ENCODE measurements around the gene OASL. TPM values are rescaled to one million over a fixed set of nuclear protein-coding genes. Genes with fewer than 3 reads are reported as not detected.

The OASL gene
- polyA plus RNA-seq, 3 donors from 2014 or later: 7.7 to 21.7 (median 13.2) TPM

GRCh38 chr12:120988234-120988633 is 50.8 kb downstream of the OASL start:
- H3K36me3 Mint-ChIP-seq: no peaks in the 10 kb centered on the region
- no peaks in the 10 kb centered on the region for H3K9me3 Mint-ChIP-seq
- H3K4me3 Mint-ChIP-seq: no peak overlapping the region
- H3K4me1 Mint-ChIP-seq: no peaks in the 10 kb centered on the region
- no peak for DNase-seq
- no peak overlapping the region for H3K27ac Mint-ChIP-seq
- H3K27me3 Mint-ChIP-seq (ENCODE audit: low read depth in 3 of 3): peaks cover 0 to 7% (median 2%) of the 10 kb centered on the region in 3 donors

- Mint-ChIP-seq H3K4me3 (no peak overlapping the region), H3K4me1 (no peaks in the 10 kb centered on the region), H3K36me3 (no peaks in the 10 kb centered on the region), H3K9me3 (no peaks in the 10 kb centered on the region), H3K27me3 (ENCODE audit: low read depth in 3 of 3) (peaks cover 0 to 7% (median 3%) of the 10 kb centered on the region in 3 donors), H3K27ac (no peak overlapping the region)
- no peak for DNase-seq
Observed at GRCh38 chr12:120984351-120984898, 54.6 kb downstream of the OASL start.

- no peaks in the 10 kb centered on the region for H3K36me3 Mint-ChIP-seq
- peaks cover 0 to 7% (median 3%) of the 10 kb centered on the region in 3 donors for H3K27me3 Mint-ChIP-seq (ENCODE audit: low read depth in 3 of 3)
- no peaks in the 10 kb centered on the region for H3K9me3 Mint-ChIP-seq
- DNase-seq: no peak
- no peaks in the 10 kb centered on the region for H3K4me1 Mint-ChIP-seq
- H3K27ac Mint-ChIP-seq: no peak overlapping the region
- H3K4me3 Mint-ChIP-seq: no peak overlapping the region
Observed at GRCh38 chr12:120983759-120984158, 55.3 kb downstream of the OASL start.

- DNase-seq: no peak
- no peaks in the 10 kb centered on the region for H3K36me3 Mint-ChIP-seq
- H3K27me3 Mint-ChIP-seq (ENCODE audit: low read depth in 3 of 3): peaks cover 0 to 7% (median under 1%) of the 10 kb centered on the region in 3 donors
- H3K27ac Mint-ChIP-seq: no peak overlapping the region
- H3K9me3 Mint-ChIP-seq: no peaks in the 10 kb centered on the region
- H3K4me1 Mint-ChIP-seq: no peaks in the 10 kb centered on the region
- H3K4me3 Mint-ChIP-seq: no peak overlapping the region
Observed at GRCh38 chr12:120982659-120983058, 56.4 kb downstream of the OASL start.

- no peak for DNase-seq
- H3K9me3 Mint-ChIP-seq: no peaks in the 10 kb centered on the region
- H3K4me1 Mint-ChIP-seq: no peaks in the 10 kb centered on the region
- H3K4me3 Mint-ChIP-seq: no peak overlapping the region
- H3K27me3 Mint-ChIP-seq (ENCODE audit: low read depth in 3 of 3): peaks cover 0 to 7% (median 0%) of the 10 kb centered on the region in 3 donors
- H3K36me3 Mint-ChIP-seq: no peaks in the 10 kb centered on the region
- peak overlapping the region in 1 of 6 donors; percentile 20 for H3K27ac Mint-ChIP-seq
Observed at GRCh38 chr12:120981407-120981941, 57.6 kb downstream of the OASL start.

- no peak for DNase-seq
- H3K36me3 Mint-ChIP-seq: no peaks in the 10 kb centered on the region
- peaks cover 0 to 7% (median 0%) of the 10 kb centered on the region in 3 donors for H3K27me3 Mint-ChIP-seq (ENCODE audit: low read depth in 3 of 3)
- H3K9me3 Mint-ChIP-seq: no peaks in the 10 kb centered on the region
- H3K4me3 Mint-ChIP-seq: no peak overlapping the region
- H3K27ac Mint-ChIP-seq: no peak overlapping the region
- no peaks in the 10 kb centered on the region for H3K4me1 Mint-ChIP-seq
Observed at GRCh38 chr12:120980800-120981368, 58.2 kb downstream of the OASL start.

- no peak overlapping the region for H3K27ac Mint-ChIP-seq
- no peaks in the 10 kb centered on the region for H3K4me1 Mint-ChIP-seq
- H3K27me3 Mint-ChIP-seq (ENCODE audit: low read depth in 3 of 3): peaks cover 0 to 7% (median 0%) of the 10 kb centered on the region in 3 donors
- H3K4me3 Mint-ChIP-seq: no peak overlapping the region
- H3K9me3 Mint-ChIP-seq: no peaks in the 10 kb centered on the region
- no peak for DNase-seq
- no peaks in the 10 kb centered on the region for H3K36me3 Mint-ChIP-seq
Observed at GRCh38 chr12:120979862-120980696, 59.0 kb downstream of the OASL start.

GRCh38 chr12:120979220-120979861 is 59.7 kb downstream of the OASL start:
- DNase-seq: no peak
- Mint-ChIP-seq H3K27ac (peak overlapping the region in 1 of 6 donors; percentile 71), H3K9me3 (no peaks in the 10 kb centered on the region), H3K27me3 (ENCODE audit: low read depth in 3 of 3) (peaks cover 0 to 7% (median 0%) of the 10 kb centered on the region in 3 donors), H3K36me3 (no peaks in the 10 kb centered on the region), H3K4me1 (no peaks in the 10 kb centered on the region), H3K4me3 (no peak overlapping the region)

- no peaks in the 10 kb centered on the region for H3K36me3 Mint-ChIP-seq
- no peak within 1 kb of the TSS for H3K4me3 Mint-ChIP-seq
- H3K27ac Mint-ChIP-seq: no peak within 1 kb of the TSS
- no peaks in the 10 kb centered on the region for H3K9me3 Mint-ChIP-seq
- DNase-seq: no peak
- H3K4me1 Mint-ChIP-seq: no peaks in the 10 kb centered on the region
- peaks cover 0 to 7% (median 4%) of the 10 kb centered on the region in 3 donors for H3K27me3 Mint-ChIP-seq (ENCODE audit: low read depth in 3 of 3)
Observed at GRCh38 chr12:120978296-120979219, 60.5 kb downstream of the OASL start, which contains the start of gene HNF1A. Gene HNF1A (plus strand): TSS chr12:120978543. CDS start chr12:120978769, 226 bp downstream.

GRCh38 chr12:120977531-120978295 is 61.3 kb downstream of the OASL start:
- Mint-ChIP-seq H3K27ac (no peak overlapping the region), H3K4me1 (no peaks in the 10 kb centered on the region)

GRCh38 chr12:120972870-120973543 is 66.0 kb downstream of the OASL start:
- Mint-ChIP-seq H3K9me3 (no peaks in the 10 kb centered on the region), H3K36me3 (no peaks in the 10 kb centered on the region), H3K27ac (no peak overlapping the region), H3K27me3 (ENCODE audit: low read depth in 3 of 3) (peaks cover 0 to 4% (median 2%) of the 10 kb centered on the region in 3 donors), H3K4me1 (peaks cover 0 to 2% of the 10 kb centered on the region in 2 donors), H3K4me3 (no peak overlapping the region)
- no peak for DNase-seq

More at GRCh38 chr12:120977531-120978295, 61.3 kb downstream of the OASL start:
- no peak for DNase-seq
- Mint-ChIP-seq H3K27me3 (ENCODE audit: low read depth in 3 of 3) (peaks cover 0 to 5% (median 4%) of the 10 kb centered on the region in 3 donors), H3K4me3 (no peak overlapping the region), H3K9me3 (no peaks in the 10 kb centered on the region), H3K36me3 (no peaks in the 10 kb centered on the region)

Measured in immature natural killer cell (primary cell).